Astrocyte (in vitro differentiated cells and primary cell): ENCODE data around the gene CADPS. TPM values are rescaled to one million over a fixed set of nuclear protein-coding genes. Genes with fewer than 3 reads are reported as not detected.

ENCODE experiments used
- DNase-seq: peaks from one replicate; pipeline ENCODE4 v3.0.0-alpha.2; 2010; ENCODE audit warnings: low read depth
- FAIRE-seq: peaks from 2 replicates; lab custom pipeline; 2011; peaks lifted over from hg19 to GRCh38; lab: Jason Lieb, UNC
- H2AFZ ChIP-seq: 2 replicates; pipeline ENCODE4 v1.6.0; 2012; ENCODE audit warnings: low read depth, low read length, inconsistent platforms
- H3K27ac ChIP-seq: 2 replicates; pipeline ENCODE4 v1.5.1; 2011; ENCODE audit warnings: low read depth, low read length, inconsistent platforms
- H3K27me3 ChIP-seq: 2 replicates; pipeline ENCODE4 v1.6.0; 2011; ENCODE audit warnings: low read length, inconsistent platforms; ENCODE audit not compliant: insufficient read depth
- H3K36me3 ChIP-seq: 2 replicates; pipeline ENCODE4 v1.5.1; 2011; ENCODE audit warnings: low read length, inconsistent platforms; ENCODE audit not compliant: insufficient read depth
- H3K4me1 ChIP-seq: 2 replicates; pipeline ENCODE4 v1.5.1; 2011; ENCODE audit warnings: low read length, inconsistent platforms; ENCODE audit not compliant: insufficient read depth
- H3K4me2 ChIP-seq: 2 replicates; pipeline ENCODE4 v1.6.0; 2012; ENCODE audit warnings: low read length, inconsistent platforms
- H3K4me3 ChIP-seq: 2 replicates; pipeline ENCODE4 v1.5.1; 2011; ENCODE audit warnings: low read depth, mild to moderate bottlenecking, low read length, inconsistent platforms; ENCODE audit not compliant: insufficient read depth
- H3K79me2 ChIP-seq: 2 replicates; pipeline ENCODE4 v1.6.0; 2012; ENCODE audit warnings: mild to moderate bottlenecking, low read length, inconsistent platforms; ENCODE audit not compliant: insufficient read depth
- H3K9ac ChIP-seq: 2 replicates; pipeline ENCODE4 v1.6.0; 2012; ENCODE audit warnings: mild to moderate bottlenecking, low read length, inconsistent platforms
- H3K9me3 ChIP-seq: 2 replicates; pipeline ENCODE4 v1.5.1; 2012; ENCODE audit warnings: low read depth, mild to moderate bottlenecking, low read length, inconsistent platforms; ENCODE audit not compliant: insufficient read depth
- H4K20me1 ChIP-seq: 2 replicates; pipeline ENCODE4 v1.6.0; 2012; ENCODE audit warnings: low read length, inconsistent platforms; ENCODE audit not compliant: insufficient read depth
- H3K27ac Mint-ChIP-seq: one replicate; pipeline ENCODE4 v1.8.0; 2021; ENCODE audit warnings: mild to moderate bottlenecking, mixed read lengths; ENCODE audit not compliant: unreplicated experiment
- H3K27me3 Mint-ChIP-seq: one replicate; pipeline ENCODE4 v1.8.0; 2021; ENCODE audit warnings: low read depth, mixed read lengths; ENCODE audit not compliant: unreplicated experiment
- H3K36me3 Mint-ChIP-seq: one replicate; pipeline ENCODE4 v1.8.0; 2021; ENCODE audit warnings: low read depth, mixed read lengths; ENCODE audit not compliant: unreplicated experiment
- H3K4me1 Mint-ChIP-seq: one replicate; pipeline ENCODE4 v1.8.0; 2021; ENCODE audit warnings: low read depth, mixed read lengths; ENCODE audit not compliant: unreplicated experiment
- H3K4me3 Mint-ChIP-seq: one replicate; pipeline ENCODE4 v1.8.0; 2021; ENCODE audit warnings: mild to moderate bottlenecking, moderate library complexity, mixed read lengths; ENCODE audit not compliant: unreplicated experiment
- H3K9me3 Mint-ChIP-seq: one replicate; pipeline ENCODE4 v1.8.0; 2021; ENCODE audit warnings: mild to moderate bottlenecking, mixed read lengths; ENCODE audit not compliant: unreplicated experiment
- CTCF ChIP-seq: IDR thresholded peaks from 2 replicates; pipeline ENCODE4 v1.5.1; 2011; ENCODE audit warnings: low read depth, mild to moderate bottlenecking, inconsistent platforms, low read length, moderate library complexity; ENCODE audit not compliant: insufficient read depth
- EZH2 ChIP-seq: IDR thresholded peaks from 2 replicates; pipeline ENCODE4 v1.6.1; 2012; ENCODE audit warnings: mild to moderate bottlenecking, low read length, inconsistent platforms; ENCODE audit not compliant: insufficient read depth
- total RNA-seq: library from RNA; stranded (reverse); gene quantifications from 2 replicates; pipeline ENCODE4 v1.2.1, GENCODE V29; 2021

CADPS gene
- total RNA-seq, 1 donor from 2014 or later, result 5.4 TPM

- H3K9me3 ChIP-seq, result peaks cover 3% of the 10 kb centered on the region
- H2AFZ ChIP-seq, result no peak overlapping the region
- H3K9me3 Mint-ChIP-seq, result peaks cover 22% of the 10 kb centered on the region
- no peaks in the 10 kb centered on the region for H3K79me2 ChIP-seq
- no peak overlapping the region for H3K27ac ChIP-seq
- H3K9ac ChIP-seq, result no peak overlapping the region
- peak overlapping the region; percentile 90 for H3K4me2 ChIP-seq
- peak overlapping the region; percentile 40 for H3K4me3 Mint-ChIP-seq
- peaks cover 84% of the 10 kb centered on the region for H3K27me3 Mint-ChIP-seq
- FAIRE-seq (no peak), DNase-seq (no peak)
- no peak for TF ChIP-seq CTCF
- peak; percentile 69 for TF ChIP-seq EZH2
- peak overlapping the region; percentile 52 for H3K4me3 ChIP-seq
- H3K4me1 Mint-ChIP-seq, result peaks cover 5% of the 10 kb centered on the region
- H3K36me3 ChIP-seq, result no peaks in the 10 kb centered on the region
- peaks cover 92% of the 10 kb centered on the region for H3K27me3 ChIP-seq
- H4K20me1 ChIP-seq, result peaks cover 7% of the 10 kb centered on the region
- peak overlapping the region; percentile 47 for H3K27ac Mint-ChIP-seq
- peaks cover 1% of the 10 kb centered on the region for H3K36me3 Mint-ChIP-seq
- peaks cover 6% of the 10 kb centered on the region for H3K4me1 ChIP-seq
Observed at GRCh38 chr3:62373714-62374333, 501.4 kb downstream of the CADPS start.

- Histone ChIP-seq H3K79me2 (no peaks in the 10 kb centered on the region), H3K4me3 (peak within 1 kb of the TSS; percentile 52), H3K27ac (no peak within 1 kb of the TSS), H3K27me3 (peaks cover 92% of the 10 kb centered on the region), H2AFZ (peak within 1 kb of the TSS; percentile 41), H3K4me2 (peak within 1 kb of the TSS; percentile 90), H3K4me1 (peaks cover 6% of the 10 kb centered on the region), H3K9ac (no peak within 1 kb of the TSS), H4K20me1 (peaks cover 7% of the 10 kb centered on the region), H3K36me3 (no peaks in the 10 kb centered on the region), H3K9me3 (peaks cover 3% of the 10 kb centered on the region)
- no peak for TF ChIP-seq EZH2
- TF ChIP-seq CTCF, result no peak
- H3K9me3 Mint-ChIP-seq, result peaks cover 24% of the 10 kb centered on the region
- peak within 1 kb of the TSS; percentile 40 for H3K4me3 Mint-ChIP-seq
- peaks cover 5% of the 10 kb centered on the region for H3K4me1 Mint-ChIP-seq
- peaks cover 85% of the 10 kb centered on the region for H3K27me3 Mint-ChIP-seq
- H3K27ac Mint-ChIP-seq, result peak within 1 kb of the TSS; percentile 47
- DNase-seq (no peak), FAIRE-seq (no peak)
- H3K36me3 Mint-ChIP-seq, result peaks cover 1% of the 10 kb centered on the region
Observed at GRCh38 chr3:62373215-62373614, 502.0 kb downstream of the CADPS start, which contains the start of gene FEZF2. Gene FEZF2, minus strand, starts transcription at chr3:62373550. Its CDS starts 682 bp downstream, at chr3:62372868.

GRCh38 chr3:62372621-62373041 is 502.6 kb downstream of the CADPS start:
- DNase-seq, result no peak

More at GRCh38 chr3:62372621-62373041, 502.6 kb downstream of the CADPS start:
- Mint-ChIP-seq H3K9me3 (peaks cover 24% of the 10 kb centered on the region), H3K27ac (no peak overlapping the region), H3K36me3 (peaks cover 1% of the 10 kb centered on the region), H3K4me3 (no peak overlapping the region), H3K4me1 (peaks cover 5% of the 10 kb centered on the region), H3K27me3 (peaks cover 85% of the 10 kb centered on the region)
- H2AFZ ChIP-seq, result no peak overlapping the region
- no peaks in the 10 kb centered on the region for H3K79me2 ChIP-seq
- H4K20me1 ChIP-seq, result peaks cover 7% of the 10 kb centered on the region
- FAIRE-seq, result no peak
- no peak overlapping the region for H3K4me2 ChIP-seq
- no peak overlapping the region for H3K9ac ChIP-seq
- peaks cover 3% of the 10 kb centered on the region for H3K9me3 ChIP-seq
- no peak for TF ChIP-seq CTCF
- TF ChIP-seq EZH2, result peak; percentile 85
- peaks cover 6% of the 10 kb centered on the region for H3K4me1 ChIP-seq
- peaks cover 94% of the 10 kb centered on the region for H3K27me3 ChIP-seq
- H3K27ac ChIP-seq, result no peak overlapping the region
- H3K4me3 ChIP-seq, result no peak overlapping the region
- H3K36me3 ChIP-seq, result no peaks in the 10 kb centered on the region
